ENCODE measurements around the gene ZNF782.

ZNF782 gene

GRCh38 chr9:96884443-96884842 is 30.1 kb upstream of the ZNF782 start:
- no peak overlapping the region for H3K9ac ChIP-seq
- H3K27ac ChIP-seq, result no peak overlapping the region
- H3K36me3 ChIP-seq (ENCODE audit: control insufficient read depth, insufficient read depth, low read length), result no peaks in the 10 kb centered on the region
- H3K79me2 ChIP-seq, result no peaks in the 10 kb centered on the region
- TF ChIP-seq, protein P1, sequence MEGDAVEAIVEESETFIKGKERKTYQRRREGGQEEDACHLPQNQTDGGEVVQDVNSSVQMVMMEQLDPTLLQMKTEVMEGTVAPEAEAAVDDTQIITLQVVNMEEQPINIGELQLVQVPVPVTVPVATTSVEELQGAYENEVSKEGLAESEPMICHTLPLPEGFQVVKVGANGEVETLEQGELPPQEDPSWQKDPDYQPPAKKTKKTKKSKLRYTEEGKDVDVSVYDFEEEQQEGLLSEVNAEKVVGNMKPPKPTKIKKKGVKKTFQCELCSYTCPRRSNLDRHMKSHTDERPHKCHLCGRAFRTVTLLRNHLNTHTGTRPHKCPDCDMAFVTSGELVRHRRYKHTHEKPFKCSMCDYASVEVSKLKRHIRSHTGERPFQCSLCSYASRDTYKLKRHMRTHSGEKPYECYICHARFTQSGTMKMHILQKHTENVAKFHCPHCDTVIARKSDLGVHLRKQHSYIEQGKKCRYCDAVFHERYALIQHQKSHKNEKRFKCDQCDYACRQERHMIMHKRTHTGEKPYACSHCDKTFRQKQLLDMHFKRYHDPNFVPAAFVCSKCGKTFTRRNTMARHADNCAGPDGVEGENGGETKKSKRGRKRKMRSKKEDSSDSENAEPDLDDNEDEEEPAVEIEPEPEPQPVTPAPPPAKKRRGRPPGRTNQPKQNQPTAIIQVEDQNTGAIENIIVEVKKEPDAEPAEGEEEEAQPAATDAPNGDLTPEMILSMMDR (IDR thresholded peaks at IDR 0.05), result no peak
- no peaks in the 10 kb centered on the region for H3K27me3 ChIP-seq (ENCODE audit: control insufficient read depth, insufficient read depth, low read length)
- H3K9me3 ChIP-seq (ENCODE audit: control insufficient read depth, low read length), result no peaks in the 10 kb centered on the region
- H3K4me2 ChIP-seq (ENCODE audit: low read length), result no peak overlapping the region
- no peak overlapping the region for H3K4me3 ChIP-seq (ENCODE audit: low read depth, low read length)
- no peak overlapping the region for H2AFZ ChIP-seq
- H3K4me1 ChIP-seq, result no peaks in the 10 kb centered on the region

DNA sequence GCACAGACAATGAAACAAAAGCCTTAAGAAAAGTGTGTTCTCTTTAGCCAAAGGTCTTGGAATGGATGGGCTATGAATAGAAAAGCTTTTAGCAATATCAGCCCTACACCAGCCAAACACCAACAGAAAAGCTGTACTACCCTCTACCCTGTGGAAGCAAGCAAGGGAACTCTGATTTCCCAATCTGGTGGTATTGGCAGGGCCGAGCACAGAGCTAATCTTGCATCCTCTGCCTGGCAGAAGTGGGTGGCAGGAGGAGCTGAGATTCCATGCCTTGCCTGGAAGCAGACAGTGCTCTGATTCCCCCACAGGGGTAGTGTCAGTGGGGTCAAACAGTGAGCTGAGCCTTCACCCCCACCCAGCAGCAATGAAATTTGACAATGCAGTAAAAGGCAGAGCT is 29.6 kb upstream of the ZNF782 start:
- H2AFZ ChIP-seq, result no peak overlapping the region
- no peaks in the 10 kb centered on the region for H3K9me3 ChIP-seq (ENCODE audit: control insufficient read depth, low read length)
- H3K4me2 ChIP-seq (ENCODE audit: low read length), result no peak overlapping the region
- TF ChIP-seq, protein P1 (IDR thresholded peaks at IDR 0.05), result no peak
- no peaks in the 10 kb centered on the region for H3K27me3 ChIP-seq (ENCODE audit: control insufficient read depth, insufficient read depth, low read length)
- no peak overlapping the region for H3K27ac ChIP-seq
- H3K4me1 ChIP-seq, result no peaks in the 10 kb centered on the region
- H3K9ac ChIP-seq, result no peak overlapping the region
- H3K79me2 ChIP-seq, result no peaks in the 10 kb centered on the region
- no peaks in the 10 kb centered on the region for H3K36me3 ChIP-seq (ENCODE audit: control insufficient read depth, insufficient read depth, low read length)
- no peak overlapping the region for H3K4me3 ChIP-seq (ENCODE audit: low read depth, low read length)

- Histone ChIP-seq H3K27ac (no peak overlapping the region), H3K36me3 (ENCODE audit: control insufficient read depth, insufficient read depth, low read length) (no peaks in the 10 kb centered on the region), H3K9me3 (ENCODE audit: control insufficient read depth, low read length) (no peaks in the 10 kb centered on the region), H3K27me3 (ENCODE audit: control insufficient read depth, insufficient read depth, low read length) (no peaks in the 10 kb centered on the region), H3K9ac (no peak overlapping the region), H3K79me2 (no peaks in the 10 kb centered on the region), H3K4me2 (ENCODE audit: low read length) (no peak overlapping the region), H3K4me1 (no peaks in the 10 kb centered on the region), H3K4me3 (ENCODE audit: low read depth, low read length) (no peak overlapping the region), H2AFZ (no peak overlapping the region)
- TF ChIP-seq, protein P1 (IDR thresholded peaks at IDR 0.05), result no peak
Measured at GRCh38 chr9:96877269-96877668, 23.0 kb upstream of the ZNF782 start.

DNA sequence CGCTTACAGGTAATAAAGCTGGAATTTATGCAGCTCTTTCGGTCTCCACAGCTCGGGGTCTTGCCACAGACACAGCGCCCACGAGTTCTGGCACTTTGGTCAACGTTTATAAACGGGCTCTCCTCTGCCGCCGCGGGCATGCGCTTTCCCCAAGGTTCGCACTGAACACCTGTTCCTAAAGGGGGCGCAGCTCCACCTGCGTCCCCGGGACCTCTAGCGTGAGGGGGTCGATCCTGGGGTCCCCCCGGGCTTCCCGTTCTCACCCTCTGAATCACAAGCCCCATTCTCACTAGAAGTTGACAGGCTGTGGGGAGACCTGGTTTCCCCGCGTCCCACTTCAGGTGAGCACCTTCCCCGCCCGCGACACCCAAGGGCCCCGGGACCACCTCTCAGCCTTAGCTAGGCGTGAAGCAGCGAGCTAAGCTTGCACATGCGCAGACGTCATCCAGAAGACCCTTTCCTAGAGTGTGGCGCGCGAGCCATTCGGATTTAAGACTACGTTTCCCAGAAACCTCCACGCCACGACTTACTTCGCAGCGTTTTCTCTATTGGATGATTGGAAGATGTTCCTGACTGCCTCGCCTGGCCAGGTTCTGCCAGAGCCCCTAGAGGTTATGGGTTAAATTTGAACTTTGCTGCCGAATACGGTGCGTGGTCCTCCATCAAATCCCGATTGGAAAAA is 21.3 kb upstream of the ZNF782 start:
- Histone ChIP-seq H3K4me1 (no peaks in the 10 kb centered on the region), H3K27ac (no peak overlapping the region), H3K79me2 (no peaks in the 10 kb centered on the region), H2AFZ (peak overlapping the region; percentile 85), H3K9me3 (ENCODE audit: control insufficient read depth, low read length) (no peaks in the 10 kb centered on the region), H3K4me3 (ENCODE audit: low read depth, low read length) (peak overlapping the region; percentile 55), H3K4me2 (ENCODE audit: low read length) (peak overlapping the region; percentile 73), H3K27me3 (ENCODE audit: control insufficient read depth, insufficient read depth, low read length) (no peaks in the 10 kb centered on the region), H3K9ac (no peak overlapping the region), H3K36me3 (ENCODE audit: control insufficient read depth, insufficient read depth, low read length) (no peaks in the 10 kb centered on the region)
- TF ChIP-seq, protein P1 (IDR thresholded peaks at IDR 0.05), result no peak

DNA sequence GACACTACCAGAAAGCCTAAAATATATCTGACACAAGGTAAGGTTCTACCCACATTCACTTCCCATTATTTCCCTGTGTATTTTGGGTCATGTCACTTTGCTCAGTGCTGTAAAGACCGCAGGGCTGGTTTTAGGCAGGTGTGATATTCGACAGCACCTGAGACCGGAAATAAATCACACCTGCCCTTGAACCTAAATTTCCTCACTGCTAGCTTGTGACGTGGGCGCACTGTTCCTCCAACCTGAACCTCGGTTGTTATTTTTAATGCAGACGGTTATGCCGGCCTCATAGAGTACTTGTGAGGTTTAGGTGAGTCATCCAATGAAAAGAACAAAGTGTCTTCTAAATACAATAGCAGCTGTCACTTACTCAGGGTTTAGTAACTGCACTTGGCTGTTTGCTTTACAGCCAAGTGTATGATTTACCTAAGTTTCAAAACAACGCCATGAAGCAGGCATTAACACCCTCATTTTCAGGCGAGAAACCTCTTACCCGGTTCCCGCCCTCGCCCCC is 20.7 kb upstream of the ZNF782 start:
- H3K27ac ChIP-seq, result no peak overlapping the region
- H3K9ac ChIP-seq, result no peak overlapping the region
- H3K9me3 ChIP-seq (ENCODE audit: control insufficient read depth, low read length), result no peaks in the 10 kb centered on the region
- no peaks in the 10 kb centered on the region for H3K36me3 ChIP-seq (ENCODE audit: control insufficient read depth, insufficient read depth, low read length)
- H3K79me2 ChIP-seq, result no peaks in the 10 kb centered on the region
- TF ChIP-seq, protein P1 (IDR thresholded peaks at IDR 0.05), result no peak
- no peaks in the 10 kb centered on the region for H3K4me1 ChIP-seq
- H3K4me2 ChIP-seq (ENCODE audit: low read length), result peak overlapping the region; percentile 73
- H3K27me3 ChIP-seq (ENCODE audit: control insufficient read depth, insufficient read depth, low read length), result no peaks in the 10 kb centered on the region
- H2AFZ ChIP-seq, result peak overlapping the region; percentile 85
- peak overlapping the region; percentile 55 for H3K4me3 ChIP-seq (ENCODE audit: low read depth, low read length)

Data from parathyroid adenoma (tissue), 2 donors.